Suprapubic skin (tissue), 4 donors: ENCODE data around the gene PRKAG2. TPM values are rescaled to one million over a fixed set of nuclear protein-coding genes. Genes with fewer than 3 reads are reported as not detected.

Source experiments
- DNase-seq, 2 donors: peaks; one replicate each; pipeline ENCODE4 v3.0.0-alpha.2; 2019; ENCODE audit warnings: low spot score in 2 of 2
- H3K27ac ChIP-seq: fragments of 200-600 bp; sonication (generic); one replicate; pipeline ENCODE4 v1.5.1; 2019
- H3K27me3 ChIP-seq: fragments of 200-600 bp; sonication (generic); one replicate; pipeline ENCODE4 v1.5.1; 2019
- H3K36me3 ChIP-seq: fragments of 200-600 bp; sonication (generic); one replicate; pipeline ENCODE4 v1.5.1; 2019
- H3K4me1 ChIP-seq: fragments of 200-600 bp; sonication (generic); one replicate; pipeline ENCODE4 v1.5.1; 2019
- H3K4me3 ChIP-seq: fragments of 200-600 bp; sonication (generic); one replicate; pipeline ENCODE4 v1.5.1; 2019; ENCODE audit warnings: mild to moderate bottlenecking
- H3K9me3 ChIP-seq: fragments of 200-600 bp; sonication (generic); one replicate; pipeline ENCODE4 v1.5.1; 2019
- CTCF ChIP-seq, 2 donors: fragments of 200-600 bp in 1 of 2; fragments of 450-650 bp in 1 of 2; sonication (generic) in 1 of 2; IDR thresholded peaks; one replicate each; pipeline ENCODE4 v1.5.1; 2016 to 2019; ENCODE audit warnings: antibody characterized with exemption in 2 of 2, mild to moderate bottlenecking in 1 of 2, moderate library complexity in 1 of 2
- EP300 ChIP-seq: sonication (generic); formaldehyde crosslinking; IDR thresholded peaks from one replicate; pipeline ENCODE4 v1.6.1; 2017; ENCODE audit warnings: antibody characterized with exemption
- POLR2A ChIP-seq, 2 donors: fragments of 450-650 bp; IDR thresholded peaks; one replicate each; pipeline ENCODE4 v1.6.1; 2017; ENCODE audit warnings: antibody characterized with exemption in 2 of 2, mild to moderate bottlenecking in 2 of 2, moderate library complexity in 2 of 2
- POLR2AphosphoS5 ChIP-seq, 3 donors: sonication (generic); formaldehyde crosslinking; IDR thresholded peaks; one replicate each; pipeline ENCODE4 v1.6.1; 2017; ENCODE audit warnings: antibody characterized with exemption in 3 of 3
- WGBS: methylation state at CpG from one replicate; pipeline ENCODE4 v1.1.5; 2018; 5-methylcytosine and 5-hydroxymethylcytosine counted together
- total RNA-seq, 4 donors: library from RNA; depleted of rRNA; stranded (reverse); fragments of >200 nt; gene quantifications; one replicate each; pipeline ENCODE4 v1.1.0, GENCODE V29; 2016

PRKAG2 gene
- total RNA-seq, 4 donors from 2014 or later, result 16.5 to 40.0 (median 17.3) TPM

- WGBS, result 91% methylated on average over 17 of the region's 19 CpGs
- Histone ChIP-seq H3K9me3 (no peaks in the 10 kb centered on the region), H3K36me3 (peaks cover 5% of the 10 kb centered on the region), H3K4me3 (no peak overlapping the region), H3K4me1 (peaks cover 17% of the 10 kb centered on the region), H3K27me3 (no peaks in the 10 kb centered on the region), H3K27ac (no peak overlapping the region)
- DNase-seq, result no peak
- TF ChIP-seq POLR2A (IDR thresholded peaks at IDR 0.05) (no peak), POLR2AphosphoS5 (IDR thresholded peaks at IDR 0.05) (no peak), EP300 (no peak), CTCF (IDR thresholded peaks at IDR 0.05) (no peak)
Observed at GRCh38 chr7:151790830-151791620, 85.9 kb downstream of the PRKAG2 start.

DNA sequence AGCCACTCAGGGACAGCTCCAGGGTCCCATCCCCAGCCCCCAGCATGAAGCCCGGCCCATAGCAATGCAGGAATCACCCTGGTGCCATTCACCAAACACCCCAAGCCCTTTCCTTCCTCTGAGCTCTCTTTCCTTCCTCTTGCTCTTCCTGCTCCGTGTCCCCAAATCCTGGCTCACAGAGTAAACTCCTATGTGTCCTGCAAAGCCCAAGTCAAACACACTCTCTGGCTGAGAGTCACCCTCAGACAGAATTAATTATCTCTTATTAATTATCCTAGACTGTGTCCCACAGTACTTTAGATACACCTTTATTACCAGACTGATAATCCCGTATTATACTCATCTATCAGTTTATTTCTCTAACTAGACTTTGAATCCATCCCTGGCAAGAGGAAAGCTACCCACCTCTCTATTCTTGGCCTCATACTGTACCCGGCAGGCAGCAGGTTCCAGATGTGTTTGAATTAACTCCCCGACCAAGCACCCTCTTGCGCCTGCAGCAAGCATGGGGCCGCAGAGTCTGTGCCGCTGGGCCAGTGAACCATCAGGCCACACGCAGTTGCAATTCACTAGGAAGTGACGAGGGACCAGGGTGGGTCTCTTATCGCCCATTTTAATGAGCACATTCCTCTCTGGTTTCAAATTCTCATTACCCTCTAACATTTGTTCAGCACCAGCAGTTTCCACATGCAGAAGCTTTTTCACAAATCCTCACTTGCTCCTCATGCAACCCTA is 86.7 kb downstream of the PRKAG2 start:
- WGBS, result 96% methylated on average over 11 of the region's 11 CpGs

DNA sequence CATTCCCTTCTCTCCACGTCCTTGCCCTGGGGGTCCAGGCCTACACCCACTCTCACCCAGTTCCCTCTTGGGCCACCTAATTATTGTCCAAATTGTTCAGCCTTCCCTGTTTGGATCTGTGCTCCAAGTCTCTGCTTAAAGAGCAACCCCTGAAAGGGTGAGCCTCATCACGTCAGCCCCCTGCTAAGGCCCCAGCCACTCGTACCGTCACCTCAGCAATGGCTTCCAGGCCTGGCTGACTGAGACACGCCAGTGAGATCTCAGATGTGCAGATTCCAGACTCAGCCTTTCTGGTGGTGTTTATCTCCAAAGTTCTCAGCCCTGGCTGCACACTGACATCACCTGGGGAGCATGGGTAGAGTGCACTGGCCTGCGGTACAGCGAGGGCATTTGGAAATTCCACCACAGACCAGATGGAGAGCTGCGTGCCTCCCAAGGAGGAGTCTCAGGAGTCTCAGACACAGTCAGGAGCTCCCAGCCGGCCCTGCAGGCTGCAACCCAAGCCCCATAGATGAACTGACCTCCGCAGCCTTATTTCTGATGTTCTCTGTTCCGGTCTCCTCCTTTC is 87.5 kb downstream of the PRKAG2 start:
- 93% methylated on average over 11 of the region's 11 CpGs for WGBS
- Histone ChIP-seq H3K36me3 (peaks cover 18% of the 10 kb centered on the region), H3K9me3 (no peaks in the 10 kb centered on the region), H3K4me1 (peaks cover 8% of the 10 kb centered on the region), H3K4me3 (no peak overlapping the region), H3K27ac (no peak overlapping the region), H3K27me3 (no peaks in the 10 kb centered on the region)
- no peak for TF ChIP-seq POLR2A (IDR thresholded peaks at IDR 0.05)
- no peak for TF ChIP-seq CTCF (IDR thresholded peaks at IDR 0.05)
- TF ChIP-seq EP300, result no peak
- no peak for TF ChIP-seq POLR2AphosphoS5 (IDR thresholded peaks at IDR 0.05)
- no peak for DNase-seq

More for the DNA sequence above, 86.7 kb downstream of the PRKAG2 start:
- no peak for DNase-seq
- no peaks in the 10 kb centered on the region for H3K27me3 ChIP-seq
- no peaks in the 10 kb centered on the region for H3K9me3 ChIP-seq
- peaks cover 10% of the 10 kb centered on the region for H3K4me1 ChIP-seq
- H3K27ac ChIP-seq, result no peak overlapping the region
- H3K4me3 ChIP-seq, result no peak overlapping the region
- TF ChIP-seq EP300 (no peak), POLR2A (IDR thresholded peaks at IDR 0.05) (no peak), CTCF (IDR thresholded peaks at IDR 0.05) (no peak), POLR2AphosphoS5 (IDR thresholded peaks at IDR 0.05) (no peak)
- H3K36me3 ChIP-seq, result peaks cover 13% of the 10 kb centered on the region

GRCh38 chr7:151787348-151787747 is 89.6 kb downstream of the PRKAG2 start:
- TF ChIP-seq POLR2AphosphoS5 (IDR thresholded peaks at IDR 0.05) (no peak), EP300 (no peak), CTCF (IDR thresholded peaks at IDR 0.05) (no peak), POLR2A (IDR thresholded peaks at IDR 0.05) (no peak)
- 92% methylated on average over 3 of the region's 3 CpGs for WGBS

DNA sequence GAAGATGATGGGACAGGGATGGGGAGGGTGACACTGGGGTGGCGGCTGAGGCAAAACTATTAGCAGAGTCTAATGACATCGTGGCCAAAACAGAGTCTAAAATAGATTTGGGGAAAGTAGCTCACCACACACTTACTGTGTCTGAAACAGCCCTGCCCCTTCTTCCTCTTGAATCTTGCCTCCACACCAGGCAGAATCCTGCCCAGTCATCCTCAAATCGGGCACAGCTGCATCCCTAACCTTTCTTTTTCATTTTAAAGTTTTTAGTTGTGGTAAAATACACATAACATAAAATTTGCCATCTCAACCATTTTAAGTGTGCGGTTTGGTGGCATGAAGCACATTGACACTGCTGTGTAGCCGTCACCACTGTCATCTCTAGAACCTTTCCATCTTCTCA is 90.0 kb downstream of the PRKAG2 start:
- Histone ChIP-seq H3K36me3 (peaks cover 18% of the 10 kb centered on the region), H3K4me3 (no peak overlapping the region), H3K9me3 (no peaks in the 10 kb centered on the region), H3K27ac (no peak overlapping the region), H3K27me3 (no peaks in the 10 kb centered on the region), H3K4me1 (peaks cover 12% of the 10 kb centered on the region)
- 82% methylated on average over 5 of the region's 5 CpGs for WGBS
- DNase-seq, result no peak
- no peak for TF ChIP-seq EP300
- TF ChIP-seq POLR2A (IDR thresholded peaks at IDR 0.05), result no peak
- no peak for TF ChIP-seq CTCF (IDR thresholded peaks at IDR 0.05)
- no peak for TF ChIP-seq POLR2AphosphoS5 (IDR thresholded peaks at IDR 0.05)

More at GRCh38 chr7:151787348-151787747, 89.6 kb downstream of the PRKAG2 start:
- DNase-seq, result no peak
- Histone ChIP-seq H3K27ac (no peak overlapping the region), H3K4me1 (peaks cover 12% of the 10 kb centered on the region), H3K9me3 (no peaks in the 10 kb centered on the region), H3K27me3 (no peaks in the 10 kb centered on the region), H3K36me3 (peaks cover 18% of the 10 kb centered on the region), H3K4me3 (no peak overlapping the region)
